GM06990 (cell line): ENCODE results near the gene ADRB2.

Source experiments
- DNase-seq: peaks from one replicate; pipeline ENCODE4 v3.0.0-alpha.2; 2011; ENCODE audit not compliant: insufficient read length; ENCODE audit errors: extremely low read depth
- H3K27me3 ChIP-seq: replicated peaks from 2 replicates; pipeline ENCODE4 v1.6.0; 2011; ENCODE audit warnings: low read length; ENCODE audit not compliant: control insufficient read depth, insufficient read depth
- H3K36me3 ChIP-seq: 2 replicates; pipeline ENCODE4 v1.5.1; 2011; ENCODE audit warnings: low read length; ENCODE audit not compliant: control insufficient read depth, insufficient read depth
- H3K4me3 ChIP-seq: replicated peaks from 2 replicates; pipeline ENCODE4 v1.5.1; 2011; ENCODE audit warnings: low read depth, mild to moderate bottlenecking, control low read depth, low read length
- TF ChIP-seq, protein P1 (sequence below): IDR thresholded peaks from 2 replicates; pipeline ENCODE4 v1.5.1; 2011; ENCODE audit warnings: low read length, control low read depth, mild to moderate bottlenecking, inconsistent platforms; ENCODE audit not compliant: insufficient read depth, poor library complexity, severe bottlenecking

The ADRB2 gene

GRCh38 chr5:148856424-148856823 lies 30.0 kb downstream of the ADRB2 start:
- no peak overlapping the region for H3K4me3 ChIP-seq
- no peaks in the 10 kb centered on the region for H3K36me3 ChIP-seq
- 0 out of 2 replicates have a peak, but pooled peaks cover 1% of the 10 kb centered on the region for H3K27me3 ChIP-seq
- TF ChIP-seq, protein P1, sequence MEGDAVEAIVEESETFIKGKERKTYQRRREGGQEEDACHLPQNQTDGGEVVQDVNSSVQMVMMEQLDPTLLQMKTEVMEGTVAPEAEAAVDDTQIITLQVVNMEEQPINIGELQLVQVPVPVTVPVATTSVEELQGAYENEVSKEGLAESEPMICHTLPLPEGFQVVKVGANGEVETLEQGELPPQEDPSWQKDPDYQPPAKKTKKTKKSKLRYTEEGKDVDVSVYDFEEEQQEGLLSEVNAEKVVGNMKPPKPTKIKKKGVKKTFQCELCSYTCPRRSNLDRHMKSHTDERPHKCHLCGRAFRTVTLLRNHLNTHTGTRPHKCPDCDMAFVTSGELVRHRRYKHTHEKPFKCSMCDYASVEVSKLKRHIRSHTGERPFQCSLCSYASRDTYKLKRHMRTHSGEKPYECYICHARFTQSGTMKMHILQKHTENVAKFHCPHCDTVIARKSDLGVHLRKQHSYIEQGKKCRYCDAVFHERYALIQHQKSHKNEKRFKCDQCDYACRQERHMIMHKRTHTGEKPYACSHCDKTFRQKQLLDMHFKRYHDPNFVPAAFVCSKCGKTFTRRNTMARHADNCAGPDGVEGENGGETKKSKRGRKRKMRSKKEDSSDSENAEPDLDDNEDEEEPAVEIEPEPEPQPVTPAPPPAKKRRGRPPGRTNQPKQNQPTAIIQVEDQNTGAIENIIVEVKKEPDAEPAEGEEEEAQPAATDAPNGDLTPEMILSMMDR, result no peak
- DNase-seq, result no peak

GRCh38 chr5:148857474-148857873 lies 31.1 kb downstream of the ADRB2 start:
- TF ChIP-seq, protein P1, result no peak
- Histone ChIP-seq H3K36me3 (no peaks in the 10 kb centered on the region), H3K27me3 (0 out of 2 replicates have a peak, but pooled peaks cover 1% of the 10 kb centered on the region), H3K4me3 (no peak overlapping the region)
- no peak for DNase-seq

DNA sequence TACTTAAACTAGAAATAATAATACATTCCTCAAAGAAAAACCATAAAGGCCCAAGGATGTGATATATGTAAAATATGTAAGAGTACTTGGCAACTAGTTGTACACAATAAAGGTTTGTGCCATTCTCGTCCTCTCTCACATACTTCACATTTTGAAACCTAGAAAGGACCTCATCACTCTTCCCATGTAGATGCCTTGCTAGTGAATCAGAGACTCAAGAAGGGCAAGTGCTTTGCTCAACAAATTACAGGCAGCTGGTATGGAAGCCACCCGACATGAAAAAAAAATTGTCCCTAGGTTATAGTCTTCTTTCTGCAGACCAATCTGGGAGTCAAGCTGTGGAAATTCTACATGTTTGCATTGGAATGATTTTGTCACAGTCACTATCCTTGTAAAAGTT lies 31.7 kb downstream of the ADRB2 start:
- TF ChIP-seq, protein P1, result no peak
- no peak for DNase-seq
- Histone ChIP-seq H3K36me3 (no peaks in the 10 kb centered on the region), H3K27me3 (0 out of 2 replicates have a peak, but pooled peaks cover 1% of the 10 kb centered on the region), H3K4me3 (no peak overlapping the region)

DNA sequence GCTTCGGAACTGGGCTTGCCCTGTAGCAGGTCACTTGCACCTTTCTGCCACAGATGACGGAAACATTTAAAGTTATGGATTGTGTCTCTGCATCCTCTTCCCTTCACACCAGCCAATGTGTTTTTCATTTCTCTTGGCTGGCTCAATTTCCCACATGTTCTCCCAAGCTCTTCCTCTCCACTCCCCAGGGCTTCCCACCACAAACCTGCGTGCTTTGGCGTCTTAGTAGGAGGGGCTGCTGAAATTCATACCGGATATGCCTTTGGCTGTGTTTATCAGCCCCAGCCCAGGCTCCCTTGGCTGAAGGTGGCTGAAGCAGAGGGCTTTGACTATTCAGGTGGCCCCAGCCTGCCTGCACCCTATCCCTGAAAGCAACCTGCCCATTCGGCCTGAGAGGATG lies 32.1 kb downstream of the ADRB2 start:
- TF ChIP-seq, protein P1, result no peak
- Histone ChIP-seq H3K27me3 (0 out of 2 replicates have a peak, but pooled peaks cover 1% of the 10 kb centered on the region), H3K36me3 (no peaks in the 10 kb centered on the region), H3K4me3 (no peak overlapping the region)
- no peak for DNase-seq

DNA sequence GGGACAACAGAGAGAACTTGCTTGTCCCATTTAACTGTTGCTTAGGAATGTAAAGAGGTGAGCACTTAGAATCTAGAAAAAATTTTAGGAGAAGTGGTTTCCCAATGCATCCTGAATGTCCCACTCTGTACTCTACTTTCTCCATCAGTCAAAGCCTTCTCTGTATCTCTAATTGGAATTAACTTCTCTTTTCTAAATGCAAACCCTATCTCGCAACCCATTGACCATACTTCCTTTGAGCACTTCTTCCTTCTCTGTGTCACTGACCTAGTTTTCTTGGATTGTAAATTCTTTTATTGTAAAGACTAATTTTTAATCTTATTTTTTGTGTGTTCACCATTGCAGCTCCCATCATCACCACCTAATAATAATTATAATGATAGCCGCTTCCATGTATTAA lies 33.3 kb downstream of the ADRB2 start:
- no peak for DNase-seq
- Histone ChIP-seq H3K36me3 (no peaks in the 10 kb centered on the region), H3K4me3 (no peak overlapping the region), H3K27me3 (0 out of 2 replicates have a peak, but pooled peaks cover 1% of the 10 kb centered on the region)
- TF ChIP-seq, protein P1, result no peak

GRCh38 chr5:148860599-148860998 lies 34.2 kb downstream of the ADRB2 start:
- H3K4me3 ChIP-seq, result no peak overlapping the region
- DNase-seq, result no peak
- H3K36me3 ChIP-seq, result no peaks in the 10 kb centered on the region
- TF ChIP-seq, protein P1, result no peak
- H3K27me3 ChIP-seq, result 0 out of 2 replicates have a peak, but pooled peaks cover 1% of the 10 kb centered on the region
